Choroid plexus epithelial cell (primary cell): ENCODE measurements around the gene SLC29A1.

Experiments used
- DNase-seq: peaks from one replicate; pipeline ENCODE4 v3.0.0-alpha.2; 2010; ENCODE audit warnings: low read depth
- H3K4me3 ChIP-seq: 2 replicates; pipeline ENCODE4 v1.5.1; 2011; ENCODE audit warnings: low read depth, mild to moderate bottlenecking, control low read depth, low read length, moderate library complexity
- TF ChIP-seq, protein P1 (sequence below): conservative IDR thresholded peaks from 2 replicates; pipeline ENCODE4 v1.5.1; 2011; ENCODE audit warnings: low read depth, mild to moderate bottlenecking, control low read depth, inconsistent platforms, low read length, moderate library complexity

The SLC29A1 gene

DNA sequence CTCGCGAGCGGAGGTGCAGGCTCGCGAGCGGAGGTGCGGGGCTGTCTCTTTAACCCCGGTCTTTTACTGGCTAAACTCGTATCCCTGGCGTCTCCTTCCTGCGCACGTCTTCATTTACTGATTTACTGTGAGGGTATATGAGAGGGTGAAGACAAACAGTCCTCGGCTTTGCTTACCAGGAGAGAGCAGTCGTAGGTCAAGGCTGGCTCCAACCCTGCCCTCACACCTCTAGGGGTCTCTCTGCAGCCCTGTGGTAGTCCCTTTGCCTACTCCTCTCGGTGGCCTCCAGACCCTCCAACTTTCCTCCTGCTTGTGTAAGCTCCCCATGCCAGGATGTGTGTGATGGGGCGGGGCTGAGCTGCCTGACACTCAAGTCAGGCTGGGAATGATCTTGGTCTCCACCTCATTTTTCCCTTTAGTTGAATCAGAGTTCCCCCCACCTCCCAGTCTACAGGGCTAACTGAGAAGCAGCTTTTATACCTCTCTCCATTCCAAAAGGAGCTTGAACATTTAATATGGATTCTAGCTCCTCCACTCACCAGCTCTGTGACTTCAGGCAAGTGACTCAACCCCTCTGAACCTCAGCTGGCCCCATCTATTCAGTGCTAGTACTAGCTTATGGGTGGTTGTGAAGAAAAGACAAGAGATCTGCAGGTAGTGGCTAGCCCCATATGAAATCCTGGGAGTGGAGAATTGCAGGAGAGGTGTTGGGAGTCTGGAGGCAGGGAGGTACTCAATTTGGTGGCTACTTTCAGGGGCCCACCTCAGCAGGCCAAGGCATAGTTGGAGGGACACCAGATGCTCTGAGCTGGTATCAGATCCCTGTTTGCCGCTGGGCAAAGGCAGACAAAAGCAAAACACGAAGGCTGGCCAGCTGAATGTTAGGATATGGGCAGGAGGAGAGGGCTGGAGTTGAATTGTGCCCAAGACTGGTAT, 902 bp downstream of the SLC29A1 start:
- DNase-seq = no peak
- TF ChIP-seq, protein P1, sequence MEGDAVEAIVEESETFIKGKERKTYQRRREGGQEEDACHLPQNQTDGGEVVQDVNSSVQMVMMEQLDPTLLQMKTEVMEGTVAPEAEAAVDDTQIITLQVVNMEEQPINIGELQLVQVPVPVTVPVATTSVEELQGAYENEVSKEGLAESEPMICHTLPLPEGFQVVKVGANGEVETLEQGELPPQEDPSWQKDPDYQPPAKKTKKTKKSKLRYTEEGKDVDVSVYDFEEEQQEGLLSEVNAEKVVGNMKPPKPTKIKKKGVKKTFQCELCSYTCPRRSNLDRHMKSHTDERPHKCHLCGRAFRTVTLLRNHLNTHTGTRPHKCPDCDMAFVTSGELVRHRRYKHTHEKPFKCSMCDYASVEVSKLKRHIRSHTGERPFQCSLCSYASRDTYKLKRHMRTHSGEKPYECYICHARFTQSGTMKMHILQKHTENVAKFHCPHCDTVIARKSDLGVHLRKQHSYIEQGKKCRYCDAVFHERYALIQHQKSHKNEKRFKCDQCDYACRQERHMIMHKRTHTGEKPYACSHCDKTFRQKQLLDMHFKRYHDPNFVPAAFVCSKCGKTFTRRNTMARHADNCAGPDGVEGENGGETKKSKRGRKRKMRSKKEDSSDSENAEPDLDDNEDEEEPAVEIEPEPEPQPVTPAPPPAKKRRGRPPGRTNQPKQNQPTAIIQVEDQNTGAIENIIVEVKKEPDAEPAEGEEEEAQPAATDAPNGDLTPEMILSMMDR = no peak

DNA sequence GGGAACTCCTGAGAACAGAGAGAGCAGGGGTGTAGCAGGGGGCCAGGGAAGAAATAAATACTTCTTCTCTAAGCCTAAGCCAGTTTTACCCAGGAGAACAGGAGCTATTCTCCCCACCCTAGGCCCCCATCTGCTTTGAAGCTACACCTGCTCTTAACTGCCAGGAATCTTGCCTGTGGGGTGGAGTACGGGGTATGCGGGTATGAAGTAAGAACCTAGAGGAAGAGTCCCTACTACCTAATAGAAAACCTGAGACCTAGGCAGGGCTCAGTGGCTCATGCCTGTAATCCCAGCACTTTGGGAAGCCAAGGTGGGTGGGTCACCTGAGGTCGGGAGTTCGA, 1.5 kb downstream of the SLC29A1 start:
- DNase-seq = no peak
- H3K4me3 ChIP-seq = no peak overlapping the region
- TF ChIP-seq, protein P1 = no peak

More for the DNA sequence above, 902 bp downstream of the SLC29A1 start:
- peak overlapping the region; percentile 57 for H3K4me3 ChIP-seq

DNA sequence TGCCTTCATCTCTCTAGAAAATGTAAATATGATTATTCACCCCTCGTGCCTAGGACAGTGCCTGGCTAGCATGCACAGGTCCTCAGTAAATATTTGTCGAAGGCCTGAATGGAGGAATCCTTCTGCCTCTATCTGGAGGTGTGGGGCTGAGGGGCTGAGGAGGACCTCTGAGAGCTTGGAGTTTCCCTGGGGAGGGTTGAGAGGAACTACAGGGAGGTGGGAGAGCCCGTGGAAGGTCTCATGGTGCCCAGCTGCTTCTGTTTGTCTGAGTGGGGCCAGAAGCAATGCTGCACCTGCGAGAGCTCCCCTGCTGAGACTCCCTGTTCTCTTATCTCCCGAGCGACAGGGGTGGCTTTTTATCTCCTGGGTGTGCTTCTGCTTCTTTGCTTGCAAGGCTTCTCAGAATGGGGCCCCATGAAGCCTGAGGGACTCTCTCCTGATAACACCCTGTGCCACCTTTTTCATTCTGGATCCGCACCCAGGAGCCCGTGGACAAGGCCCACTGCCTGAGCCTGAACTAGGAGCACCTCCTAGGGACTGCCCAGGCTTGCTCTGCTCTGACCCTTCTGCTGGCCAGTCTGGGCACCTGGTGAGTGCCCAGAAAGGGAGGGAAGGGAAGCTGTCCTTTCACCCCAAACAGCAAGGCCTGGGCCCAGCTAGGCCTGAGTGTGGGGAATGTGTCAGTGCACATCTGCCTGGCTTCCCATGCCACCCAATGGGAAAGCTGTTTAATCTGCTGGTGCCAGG, 2.4 kb downstream of the SLC29A1 start:
- TF ChIP-seq, protein P1 = no peak
- no peak overlapping the region for H3K4me3 ChIP-seq
- DNase-seq = no peak

DNA sequence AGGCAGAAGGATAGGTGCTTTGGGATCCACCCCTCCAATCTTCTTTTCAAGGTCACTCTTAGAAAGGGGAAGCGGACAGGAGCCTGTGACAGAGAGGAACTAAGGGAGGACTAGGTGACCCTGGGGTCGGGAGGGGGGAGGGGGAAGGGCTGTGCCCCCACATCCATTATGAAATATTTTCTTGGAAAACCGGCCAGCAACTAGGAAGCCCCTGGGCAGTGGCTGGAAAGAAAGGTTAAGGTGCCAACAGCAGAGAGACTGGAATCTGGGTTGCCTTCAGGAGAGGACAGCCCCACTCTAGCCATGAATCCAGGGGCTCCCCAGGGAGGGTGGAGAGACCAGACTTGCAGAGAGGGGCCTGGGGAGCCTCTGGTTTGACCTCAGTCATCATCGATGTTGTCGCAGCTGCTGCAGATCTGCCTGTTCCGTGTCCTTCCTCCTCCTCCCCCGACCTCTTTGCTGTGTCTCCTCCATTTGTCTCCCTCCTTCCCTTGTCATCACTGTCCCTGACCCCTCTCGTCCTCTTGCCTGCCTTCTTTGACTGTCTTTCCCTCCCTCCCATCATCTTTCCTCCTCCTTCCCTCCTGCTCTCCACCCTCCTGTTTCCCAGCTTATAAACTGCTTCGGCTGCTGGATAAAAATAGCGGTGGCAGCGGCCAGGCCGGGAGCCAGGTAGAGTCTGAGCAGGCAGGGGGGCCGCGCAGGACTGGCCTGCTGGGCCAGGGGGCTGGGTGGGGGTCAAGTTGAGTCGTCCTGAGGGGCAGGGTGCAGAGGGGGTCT, 3.2 kb downstream of the SLC29A1 start:
- no peak overlapping the region for H3K4me3 ChIP-seq
- DNase-seq = no peak
- TF ChIP-seq, protein P1 = no peak

DNA sequence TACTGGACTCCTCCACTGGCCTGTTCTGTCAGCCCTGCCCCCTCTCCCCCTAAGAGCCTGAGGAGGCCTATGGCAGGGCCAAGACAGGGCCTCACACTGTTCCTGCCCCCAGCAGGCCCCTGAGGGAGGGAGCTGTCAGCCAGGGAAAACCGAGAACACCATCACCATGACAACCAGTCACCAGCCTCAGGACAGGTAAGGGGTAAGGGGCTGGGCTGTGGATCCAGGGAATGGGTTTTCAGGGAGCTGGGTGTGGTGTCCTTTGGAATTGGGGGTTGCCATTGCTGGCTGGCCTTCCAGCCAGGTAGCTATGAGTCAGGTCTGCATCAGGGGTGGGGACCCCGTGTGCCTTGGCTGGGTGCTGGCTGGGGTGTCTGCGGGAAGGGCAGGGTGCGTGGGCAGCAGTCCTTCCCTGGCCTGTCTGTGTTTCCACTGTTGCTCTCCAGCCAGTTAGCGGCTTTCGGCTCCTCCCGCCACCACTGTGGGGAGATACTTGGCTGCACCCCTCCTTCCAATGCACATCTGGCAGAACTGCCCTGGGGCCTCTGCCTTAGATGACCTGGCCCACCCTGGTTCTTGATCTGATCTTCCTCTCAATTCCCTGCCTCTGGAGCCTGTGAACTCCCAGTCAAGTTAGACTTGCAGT, 3.9 kb downstream of the SLC29A1 start:
- H3K4me3 ChIP-seq = no peak overlapping the region
- DNase-seq = no peak

DNA sequence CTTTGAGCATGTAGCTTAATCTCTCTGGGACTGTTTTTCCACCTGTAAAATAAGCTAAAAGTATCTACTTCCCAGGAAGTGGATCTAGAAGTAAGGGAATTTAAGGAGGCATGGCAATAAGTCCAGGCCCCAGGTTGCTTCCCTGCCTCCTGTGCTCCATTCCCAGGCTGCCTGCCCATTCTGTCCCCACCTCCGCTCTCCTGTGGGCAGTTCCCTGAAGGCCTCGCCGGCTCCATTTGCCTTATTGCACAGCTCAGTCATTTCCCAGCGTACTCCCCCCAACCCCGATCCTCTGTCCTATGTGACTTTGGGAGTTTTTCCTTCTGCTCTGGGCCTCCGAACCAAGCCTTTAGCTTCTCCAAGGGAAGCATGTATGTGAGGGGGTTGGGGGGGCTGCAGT, 4.6 kb downstream of the SLC29A1 start:
- TF ChIP-seq, protein P1 = no peak
- no peak overlapping the region for H3K4me3 ChIP-seq
- no peak for DNase-seq

More for the DNA sequence above, 3.9 kb downstream of the SLC29A1 start:
- TF ChIP-seq, protein P1 = no peak
